Measurements from ENCODE around the gene MRPL14.

The MRPL14 gene

GRCh38 chr6:44150317-44150917 lies 23.2 kb upstream of the MRPL14 start:
- no peak overlapping the region for H2AFZ ChIP-seq (ENCODE audit: low read length)
- no peak overlapping the region for H3K9ac ChIP-seq (ENCODE audit: low read depth, low read length, poor library complexity, severe bottlenecking)
- H3K9me3 ChIP-seq (ENCODE audit: insufficient read depth, low read depth, low read length): no peaks in the 10 kb centered on the region
- no peak overlapping the region for H3K4me2 ChIP-seq (ENCODE audit: low read depth, low read length, poor library complexity, severe bottlenecking)
- no peaks in the 10 kb centered on the region for H3K79me2 ChIP-seq (ENCODE audit: insufficient read depth, low read length)
- no peaks in the 10 kb centered on the region for H3F3A ChIP-seq (ENCODE audit: low read depth)
- H4K20me1 ChIP-seq (ENCODE audit: insufficient read depth, low read length, poor library complexity, severe bottlenecking): no peaks in the 10 kb centered on the region
- H3K4me3 ChIP-seq (ENCODE audit: low read length, poor library complexity, severe bottlenecking): no peak overlapping the region
- no peaks in the 10 kb centered on the region for H3K27me3 ChIP-seq (ENCODE audit: insufficient read depth, low read length, poor library complexity, severe bottlenecking)
- TF ChIP-seq EZH2phosphoT487 (IDR thresholded peaks at IDR 0.05; ENCODE audit: borderline replicate concordance) (no peak), CTCF (conservative IDR thresholded peaks at IDR 0.05; ENCODE audit: low read length) (no peak)
- H3K4me1 ChIP-seq (ENCODE audit: insufficient read depth, low read length, poor library complexity, severe bottlenecking): no peaks in the 10 kb centered on the region
- H3K36me3 ChIP-seq (ENCODE audit: insufficient read depth, low read length): no peaks in the 10 kb centered on the region; the same call in 1 of the 2 replicates
- H3K9me2 ChIP-seq (replicated peaks; ENCODE audit: low read depth, low read length): no peaks in the 10 kb centered on the region

DNA sequence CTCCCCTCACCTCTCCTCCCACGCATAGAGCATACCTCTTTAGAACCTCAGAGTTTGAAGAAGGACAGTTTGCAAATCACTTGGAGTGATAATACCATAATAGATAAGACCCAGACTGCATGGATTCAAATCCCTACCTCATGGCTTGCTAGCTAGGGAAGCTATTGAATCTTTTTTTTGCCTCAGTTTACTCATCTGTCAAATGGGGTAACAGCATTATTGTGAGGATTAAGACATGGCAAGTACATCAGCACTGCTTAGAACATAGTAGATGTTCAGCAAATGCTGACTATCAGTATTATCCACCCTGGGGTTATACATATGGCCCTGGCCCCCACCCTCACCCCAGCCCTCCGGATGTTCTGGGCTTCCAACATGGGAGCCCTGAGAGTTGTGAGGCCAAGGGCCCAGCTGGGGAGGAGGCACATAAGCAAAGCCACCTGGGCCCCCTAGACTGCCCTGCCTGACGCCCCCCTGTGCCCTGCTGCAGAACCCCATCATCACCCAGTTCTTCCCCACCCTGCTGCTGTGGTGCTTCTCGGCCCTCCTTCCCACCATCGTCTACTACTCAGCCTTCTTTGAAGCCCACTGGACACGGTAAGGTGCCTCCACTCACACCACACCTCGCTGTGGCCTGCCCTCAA lies 22.2 kb upstream of the MRPL14 start:
- TF ChIP-seq EZH2phosphoT487 (IDR thresholded peaks at IDR 0.05; ENCODE audit: borderline replicate concordance): no peak

GRCh38 chr6:44148306-44148705 lies 21.1 kb upstream of the MRPL14 start:
- H3K4me3 ChIP-seq (ENCODE audit: low read length, poor library complexity, severe bottlenecking): no peak overlapping the region
- H3K9me2 ChIP-seq (replicated peaks; ENCODE audit: low read depth, low read length): no peaks in the 10 kb centered on the region
- no peak overlapping the region for H3K9ac ChIP-seq (ENCODE audit: low read depth, low read length, poor library complexity, severe bottlenecking)
- H3K9me3 ChIP-seq (ENCODE audit: insufficient read depth, low read depth, low read length): no peaks in the 10 kb centered on the region
- no peaks in the 10 kb centered on the region for H3F3A ChIP-seq (ENCODE audit: low read depth)
- H3K79me2 ChIP-seq (ENCODE audit: insufficient read depth, low read length): no peaks in the 10 kb centered on the region
- no peaks in the 10 kb centered on the region; the same call in 1 of the 2 replicates for H3K36me3 ChIP-seq (ENCODE audit: insufficient read depth, low read length)
- H2AFZ ChIP-seq (ENCODE audit: low read length): no peak overlapping the region
- H3K27me3 ChIP-seq (ENCODE audit: insufficient read depth, low read length, poor library complexity, severe bottlenecking): no peaks in the 10 kb centered on the region
- no peak for TF ChIP-seq CTCF (conservative IDR thresholded peaks at IDR 0.05; ENCODE audit: low read length)
- no peak for TF ChIP-seq EZH2phosphoT487 (IDR thresholded peaks at IDR 0.05; ENCODE audit: borderline replicate concordance)
- H4K20me1 ChIP-seq (ENCODE audit: insufficient read depth, low read length, poor library complexity, severe bottlenecking): no peaks in the 10 kb centered on the region
- H3K4me2 ChIP-seq (ENCODE audit: low read depth, low read length, poor library complexity, severe bottlenecking): no peak overlapping the region
- no peaks in the 10 kb centered on the region for H3K4me1 ChIP-seq (ENCODE audit: insufficient read depth, low read length, poor library complexity, severe bottlenecking)

More for the DNA sequence above, 22.2 kb upstream of the MRPL14 start:
- Histone ChIP-seq H3K36me3 (ENCODE audit: insufficient read depth, low read length) (no peaks in the 10 kb centered on the region; the same call in 1 of the 2 replicates), H3F3A (ENCODE audit: low read depth) (no peaks in the 10 kb centered on the region), H3K9ac (ENCODE audit: low read depth, low read length, poor library complexity, severe bottlenecking) (no peak overlapping the region), H3K27me3 (ENCODE audit: insufficient read depth, low read length, poor library complexity, severe bottlenecking) (no peaks in the 10 kb centered on the region), H4K20me1 (ENCODE audit: insufficient read depth, low read length, poor library complexity, severe bottlenecking) (no peaks in the 10 kb centered on the region), H3K4me1 (ENCODE audit: insufficient read depth, low read length, poor library complexity, severe bottlenecking) (no peaks in the 10 kb centered on the region), H3K4me3 (ENCODE audit: low read length, poor library complexity, severe bottlenecking) (no peak overlapping the region), H2AFZ (ENCODE audit: low read length) (no peak overlapping the region), H3K9me3 (ENCODE audit: insufficient read depth, low read depth, low read length) (no peaks in the 10 kb centered on the region), H3K79me2 (ENCODE audit: insufficient read depth, low read length) (no peaks in the 10 kb centered on the region), H3K9me2 (replicated peaks; ENCODE audit: low read depth, low read length) (no peaks in the 10 kb centered on the region), H3K4me2 (ENCODE audit: low read depth, low read length, poor library complexity, severe bottlenecking) (no peak overlapping the region)
